ENCODE results near the gene B3GALT5. TPM values are rescaled to one million over a fixed set of nuclear protein-coding genes. Genes with fewer than 3 reads are reported as not detected.

B3GALT5 gene
- total RNA-seq, 1 experiment from 2014 or later = 0.18 TPM

DNA sequence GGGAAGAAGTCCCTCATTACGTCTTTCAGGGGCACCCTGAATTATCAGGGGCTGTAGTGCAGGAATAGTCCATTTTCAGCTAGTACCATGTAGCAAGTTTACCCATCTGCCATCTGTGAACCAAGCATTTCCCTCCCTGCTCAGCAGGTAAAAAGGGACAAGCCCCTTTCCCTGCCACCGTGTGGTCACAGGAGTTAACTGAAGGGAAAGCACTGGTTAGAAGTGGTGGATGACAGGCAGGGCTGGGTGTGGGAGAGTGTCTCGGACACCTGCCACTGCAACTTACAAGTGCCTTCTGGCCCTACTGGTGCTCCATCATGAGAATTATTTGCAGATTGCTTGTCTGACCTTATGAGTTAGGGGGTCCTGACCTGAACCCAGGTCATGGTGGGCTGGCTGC is 100.2 kb downstream of the B3GALT5 start:
- TF ChIP-seq, protein P1, sequence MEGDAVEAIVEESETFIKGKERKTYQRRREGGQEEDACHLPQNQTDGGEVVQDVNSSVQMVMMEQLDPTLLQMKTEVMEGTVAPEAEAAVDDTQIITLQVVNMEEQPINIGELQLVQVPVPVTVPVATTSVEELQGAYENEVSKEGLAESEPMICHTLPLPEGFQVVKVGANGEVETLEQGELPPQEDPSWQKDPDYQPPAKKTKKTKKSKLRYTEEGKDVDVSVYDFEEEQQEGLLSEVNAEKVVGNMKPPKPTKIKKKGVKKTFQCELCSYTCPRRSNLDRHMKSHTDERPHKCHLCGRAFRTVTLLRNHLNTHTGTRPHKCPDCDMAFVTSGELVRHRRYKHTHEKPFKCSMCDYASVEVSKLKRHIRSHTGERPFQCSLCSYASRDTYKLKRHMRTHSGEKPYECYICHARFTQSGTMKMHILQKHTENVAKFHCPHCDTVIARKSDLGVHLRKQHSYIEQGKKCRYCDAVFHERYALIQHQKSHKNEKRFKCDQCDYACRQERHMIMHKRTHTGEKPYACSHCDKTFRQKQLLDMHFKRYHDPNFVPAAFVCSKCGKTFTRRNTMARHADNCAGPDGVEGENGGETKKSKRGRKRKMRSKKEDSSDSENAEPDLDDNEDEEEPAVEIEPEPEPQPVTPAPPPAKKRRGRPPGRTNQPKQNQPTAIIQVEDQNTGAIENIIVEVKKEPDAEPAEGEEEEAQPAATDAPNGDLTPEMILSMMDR (IDR thresholded peaks at IDR 0.05; ENCODE audit: insufficient read depth in 1 of 2, low read depth in 1 of 2, low read length in 1 of 2, severe bottlenecking in 1 of 2, unreplicated experiment in 1 of 2) = peak; percentile 22 to 44
- Mint-ChIP-seq H3K27ac (ENCODE audit: unreplicated experiment) (no peak overlapping the region), H3K4me3 (ENCODE audit: unreplicated experiment) (no peak overlapping the region), H3K36me3 (ENCODE audit: insufficient read depth, unreplicated experiment) (no peaks in the 10 kb centered on the region), H3K9me3 (ENCODE audit: unreplicated experiment) (no peaks in the 10 kb centered on the region), H3K27me3 (ENCODE audit: insufficient read depth, unreplicated experiment) (peaks cover 8% of the 10 kb centered on the region), H3K4me1 (ENCODE audit: low read depth, unreplicated experiment) (peaks cover 6% of the 10 kb centered on the region)
- Histone ChIP-seq H3K9me3 (no peaks in the 10 kb centered on the region), H3K4me1 (no peaks in the 10 kb centered on the region), H3K27me3 (replicated peaks; ENCODE audit: control insufficient read depth, insufficient read depth, low read length) (no peaks in the 10 kb centered on the region), H3K4me3 (ENCODE audit: low read depth, low read length) (no peak overlapping the region), H3K36me3 (ENCODE audit: control insufficient read depth, insufficient read depth, low read length) (no peaks in the 10 kb centered on the region)
- ChIA-PET CTCF (no interaction called here), POLR2A (no interaction called here)
- intact Hi-C loops (cut with micrococcal nuclease; ENCODE audit: unreplicated experiment) = no loop called here
- DNase-seq = peak; percentile 22 to 43
- BruUV-seq (replicated peaks) = no TSS peak

DNA sequence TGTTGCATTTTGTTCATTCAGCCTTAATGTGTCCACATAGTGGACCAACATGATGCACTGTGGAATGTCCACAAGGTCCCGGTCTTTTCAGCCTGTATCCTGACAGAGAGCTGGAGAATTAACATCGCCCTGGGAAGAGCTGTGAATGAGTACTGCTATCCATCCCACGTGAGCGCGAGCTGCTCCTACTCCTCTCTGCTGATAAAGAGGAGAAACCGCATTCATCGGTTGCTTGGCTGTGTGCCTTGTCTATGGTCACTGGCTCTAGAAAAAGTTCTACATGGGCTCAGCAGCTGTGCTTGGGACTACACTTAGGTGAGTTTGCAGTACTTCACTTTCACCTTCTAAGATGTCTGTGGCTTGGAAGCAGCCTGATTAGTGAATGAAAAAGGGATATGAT is 101.2 kb downstream of the B3GALT5 start:
- intact Hi-C loops (cut with micrococcal nuclease; ENCODE audit: unreplicated experiment) = no loop called here
- H3K27ac Mint-ChIP-seq (ENCODE audit: unreplicated experiment) = no peak overlapping the region
- no peaks in the 10 kb centered on the region for H3K4me1 ChIP-seq

DNA sequence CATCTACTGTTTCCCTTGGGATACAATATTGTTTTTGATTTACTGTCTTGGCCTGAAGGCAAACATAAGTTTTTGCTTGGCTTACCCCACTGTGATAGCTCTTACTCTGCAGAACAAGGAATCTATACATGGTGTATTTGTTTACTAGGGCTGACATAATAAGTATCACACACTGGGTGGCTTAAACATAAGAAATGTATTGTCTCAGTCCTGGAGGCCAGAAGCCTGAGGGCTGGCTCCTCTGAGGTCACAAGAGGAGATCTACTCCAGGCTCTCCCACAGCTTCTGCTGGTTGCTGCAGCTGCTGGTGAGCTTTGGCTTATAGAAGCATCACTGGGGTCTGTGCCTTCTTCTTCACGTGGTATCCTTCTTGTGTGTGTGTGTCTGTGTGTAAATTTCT is 101.6 kb downstream of the B3GALT5 start:
- Mint-ChIP-seq H3K27me3 (ENCODE audit: insufficient read depth, unreplicated experiment) (peaks cover 8% of the 10 kb centered on the region), H3K36me3 (ENCODE audit: insufficient read depth, unreplicated experiment) (no peaks in the 10 kb centered on the region), H3K9me3 (ENCODE audit: unreplicated experiment) (no peaks in the 10 kb centered on the region), H3K4me1 (ENCODE audit: low read depth, unreplicated experiment) (peaks cover 6% of the 10 kb centered on the region), H3K27ac (ENCODE audit: unreplicated experiment) (no peak overlapping the region), H3K4me3 (ENCODE audit: unreplicated experiment) (no peak overlapping the region)
- no peaks in the 10 kb centered on the region for H3K4me1 ChIP-seq
- no peak for DNase-seq
- no TSS peak for BruUV-seq (replicated peaks)
- H3K27me3 ChIP-seq (replicated peaks; ENCODE audit: control insufficient read depth, insufficient read depth, low read length) = no peaks in the 10 kb centered on the region
- POLR2A ChIA-PET = no interaction called here
- H3K4me3 ChIP-seq (ENCODE audit: low read depth, low read length) = no peak overlapping the region
- CTCF ChIA-PET = interaction anchor here (1.1 kb wide), 1 partner anchor 196 kb away, joined by 5 read pairs; no protein-coding TSS in a partner anchor
- intact Hi-C loops (cut with micrococcal nuclease; ENCODE audit: unreplicated experiment) = no loop called here
- H3K36me3 ChIP-seq (ENCODE audit: control insufficient read depth, insufficient read depth, low read length) = no peaks in the 10 kb centered on the region
- no peaks in the 10 kb centered on the region for H3K9me3 ChIP-seq
- TF ChIP-seq, protein P1 (IDR thresholded peaks at IDR 0.05; ENCODE audit: insufficient read depth in 1 of 2, low read depth in 1 of 2, low read length in 1 of 2, severe bottlenecking in 1 of 2, unreplicated experiment in 1 of 2) = no peak

More for the DNA sequence above, 101.2 kb downstream of the B3GALT5 start:
- H3K36me3 Mint-ChIP-seq (ENCODE audit: insufficient read depth, unreplicated experiment) = no peaks in the 10 kb centered on the region
- peaks cover 8% of the 10 kb centered on the region for H3K27me3 Mint-ChIP-seq (ENCODE audit: insufficient read depth, unreplicated experiment)
- no peak for DNase-seq
- H3K4me3 Mint-ChIP-seq (ENCODE audit: unreplicated experiment) = no peak overlapping the region
- H3K36me3 ChIP-seq (ENCODE audit: control insufficient read depth, insufficient read depth, low read length) = no peaks in the 10 kb centered on the region
- no peaks in the 10 kb centered on the region for H3K9me3 Mint-ChIP-seq (ENCODE audit: unreplicated experiment)
- TF ChIP-seq, protein P1 (IDR thresholded peaks at IDR 0.05; ENCODE audit: insufficient read depth in 1 of 2, low read depth in 1 of 2, low read length in 1 of 2, severe bottlenecking in 1 of 2, unreplicated experiment in 1 of 2) = no peak
- ChIA-PET POLR2A (no interaction called here), CTCF (interaction anchor here (1.1 kb wide), 1 partner anchor 196 kb away, joined by 5 read pairs; no protein-coding TSS in a partner anchor)
- no TSS peak for BruUV-seq (replicated peaks)
- H3K4me3 ChIP-seq (ENCODE audit: low read depth, low read length) = no peak overlapping the region
- peaks cover 6% of the 10 kb centered on the region for H3K4me1 Mint-ChIP-seq (ENCODE audit: low read depth, unreplicated experiment)
- no peaks in the 10 kb centered on the region for H3K9me3 ChIP-seq
- H3K27me3 ChIP-seq (replicated peaks; ENCODE audit: control insufficient read depth, insufficient read depth, low read length) = no peaks in the 10 kb centered on the region
